IMR-90 (cell line): ENCODE data around the gene PHKB. TPM values are rescaled to one million over a fixed set of nuclear protein-coding genes. Genes with fewer than 3 reads are reported as not detected.

ENCODE experiments used
- ATAC-seq: fragments of 200-7000 bp; cut with Tn5 transposase; 2 replicates; pipeline ENCODE4 v1.9.1; 2020; ENCODE audit warnings: low read depth, mild to moderate bottlenecking, moderate library complexity
- BruUV-seq: library from RNA; stranded (reverse); fragments of 400-500 nt; replicated peaks from 2 replicates; lab custom pipeline; 2021; lab: Mats Ljungman, UMichigan
- CTCF ChIA-PET: fragments of 300-600 bp; formaldehyde crosslinking; extraction: SDS; loops from one replicate; lab custom pipeline; 2021; ENCODE audit warnings: antibody characterized with exemption; lab: Yijun Ruan, JAX
- POLR2A ChIA-PET: fragments of 300-600 bp; sonication (Branson Sonifier 250); formaldehyde crosslinking; loops from one replicate; lab custom pipeline; 2022; ENCODE audit warnings: antibody characterized with exemption; ENCODE audit not compliant: unreplicated experiment; lab: Charles Lee
- DNase-seq: peaks from one replicate; pipeline ENCODE4 v3.0.0; 2013
- H2AFZ ChIP-seq: replicated peaks from 2 replicates; pipeline ENCODE3; 2013; ENCODE audit warnings: low read length, mild to moderate bottlenecking; ENCODE audit not compliant: poor library complexity
- H2AK5ac ChIP-seq: 2 replicates; pipeline ENCODE4 v1.6.1; 2013; ENCODE audit warnings: low read depth, low read length, inconsistent platforms
- H2AK9ac ChIP-seq: replicated peaks from 2 replicates; pipeline ENCODE3; 2013; ENCODE audit warnings: mild to moderate bottlenecking, low read depth, low read length, moderate library complexity; ENCODE audit not compliant: poor library complexity
- H2BK120ac ChIP-seq: 2 replicates; pipeline ENCODE4 v1.6.1; 2013; ENCODE audit warnings: low read depth, low read length, inconsistent platforms
- H2BK15ac ChIP-seq: 3 replicates; pipeline ENCODE4 v1.6.1; 2013; ENCODE audit warnings: low read depth, low read length, inconsistent platforms
- H2BK20ac ChIP-seq: 2 replicates; pipeline ENCODE4 v1.6.1; 2013; ENCODE audit warnings: low read depth, mild to moderate bottlenecking, inconsistent platforms, low read length, moderate library complexity
- H2BK5ac ChIP-seq: 2 replicates; pipeline ENCODE4 v1.6.1; 2013; ENCODE audit warnings: mild to moderate bottlenecking, low read depth, low read length, inconsistent platforms; ENCODE audit not compliant: poor library complexity, severe bottlenecking
- H3K14ac ChIP-seq: replicated peaks from 2 replicates; pipeline ENCODE4 v1.6.1; 2013; ENCODE audit warnings: low read depth, low read length, inconsistent platforms
- H3K18ac ChIP-seq: 2 replicates; pipeline ENCODE4 v1.6.1; 2013; ENCODE audit warnings: low read depth, low read length, control low read depth
- H3K23ac ChIP-seq: 2 replicates; pipeline ENCODE4 v1.6.1; 2013; ENCODE audit warnings: low read depth, low read length, inconsistent platforms
- H3K27ac ChIP-seq: 2 replicates; pipeline ENCODE4 v1.5.1; 2013; ENCODE audit warnings: mild to moderate bottlenecking, control low read depth, low read length; ENCODE audit not compliant: insufficient read depth
- H3K27me3 ChIP-seq: 2 replicates; pipeline ENCODE4 v1.6.1; 2013; ENCODE audit warnings: low read length; ENCODE audit not compliant: control insufficient read depth, insufficient read depth
- H3K36me3 ChIP-seq: 2 replicates; pipeline ENCODE4 v1.6.1; 2013; ENCODE audit warnings: low read length, mixed read lengths; ENCODE audit not compliant: control insufficient read depth, insufficient read depth
- H3K4ac ChIP-seq: 2 replicates; pipeline ENCODE4 v1.6.1; 2013; ENCODE audit warnings: low read depth, low read length, inconsistent platforms
- H3K4me1 ChIP-seq: 2 replicates; pipeline ENCODE4 v1.6.1; 2013; ENCODE audit warnings: low read length, mixed read lengths; ENCODE audit not compliant: control insufficient read depth, insufficient read depth
- H3K4me2 ChIP-seq: 2 replicates; pipeline ENCODE4 v1.6.1; 2013; ENCODE audit warnings: low read depth, mild to moderate bottlenecking, control low read depth, low read length, moderate library complexity
- H3K4me3 ChIP-seq: 2 replicates; pipeline ENCODE4 v1.5.1; 2013; ENCODE audit warnings: low read depth, mild to moderate bottlenecking, control low read depth, low read length, moderate library complexity; ENCODE audit not compliant: insufficient read depth
- H3K56ac ChIP-seq: 2 replicates; pipeline ENCODE4 v1.6.1; 2013; ENCODE audit warnings: low read length, inconsistent platforms; ENCODE audit not compliant: insufficient read depth; ENCODE audit errors: extremely low read depth
- H3K79me1 ChIP-seq, 2 experiments: 2 replicates each; pipeline ENCODE4 v1.6.1; 2013; ENCODE audit warnings: low read length in 2 of 2, inconsistent platforms in 1 of 2, low read depth in 1 of 2
- H3K9ac ChIP-seq: 2 replicates; pipeline ENCODE4 v1.6.1; 2013; ENCODE audit warnings: low read depth, low read length, control low read depth
- H3K9me1 ChIP-seq: 2 replicates; pipeline ENCODE4 v1.6.1; 2013; ENCODE audit warnings: low read length, inconsistent platforms; ENCODE audit not compliant: insufficient read depth
- H3K9me3 ChIP-seq: 2 replicates; pipeline ENCODE4 v1.6.1; 2013; ENCODE audit warnings: low read length; ENCODE audit not compliant: control insufficient read depth, insufficient read depth
- H4K20me1 ChIP-seq: 2 replicates; pipeline ENCODE4 v1.6.1; 2013; ENCODE audit warnings: low read length, inconsistent platforms; ENCODE audit not compliant: insufficient read depth
- H4K5ac ChIP-seq: 2 replicates; pipeline ENCODE4 v1.6.1; 2013; ENCODE audit warnings: mild to moderate bottlenecking, low read depth, low read length, control low read depth
- H4K8ac ChIP-seq, 2 experiments: 2 replicates each; pipeline ENCODE4 v1.6.1; 2013; ENCODE audit warnings: low read depth in 2 of 2, low read length in 2 of 2, control low read depth in 1 of 2, inconsistent platforms in 1 of 2
- H4K91ac ChIP-seq: 2 replicates; pipeline ENCODE4 v1.6.1; 2013; ENCODE audit warnings: low read depth, low read length, inconsistent platforms; ENCODE audit not compliant: insufficient read depth
- CEBPB ChIP-seq: IDR thresholded peaks from 2 replicates; pipeline ENCODE4 v1.6.1; 2012; ENCODE audit warnings: low read depth, low read length, improper control_type of control experiment
- CHD1 ChIP-seq: IDR thresholded peaks from 2 replicates; pipeline ENCODE4 v1.6.1; 2012; ENCODE audit warnings: low read depth, low read length, improper control_type of control experiment
- FOS ChIP-seq: fragments of 150-350 bp; IDR thresholded peaks from 2 replicates; pipeline ENCODE4 v1.6.1; 2016; ENCODE audit warnings: low read depth, low read length
- MAFK ChIP-seq: IDR thresholded peaks from 2 replicates; pipeline ENCODE4 v1.6.1; 2012; ENCODE audit warnings: low read depth, low read length, improper control_type of control experiment
- MAZ ChIP-seq: IDR thresholded peaks from 2 replicates; pipeline ENCODE4 v1.6.1; 2012; ENCODE audit warnings: low read depth, mild to moderate bottlenecking, low read length, improper control_type of control experiment, moderate library complexity, borderline replicate concordance
- POLR2A ChIP-seq: IDR thresholded peaks from 2 replicates; pipeline ENCODE4 v1.6.1; 2012; ENCODE audit warnings: mild to moderate bottlenecking, low read depth, low read length
- SMC3 ChIP-seq: fragments of 150-350 bp; IDR thresholded peaks from 2 replicates; pipeline ENCODE4 v1.6.1; 2016; ENCODE audit warnings: low read depth, mild to moderate bottlenecking, antibody characterized with exemption, low read length, moderate library complexity
- WGBS, 2 experiments: methylation state at CpG; one replicate each; pipeline versions ENCODE4 v1.1.5 to v1.1.7; 2013; ENCODE audit warnings: missing lambda C conversion rate in 2 of 2; ENCODE audit not compliant: insufficient read length in 1 of 2; ENCODE audit errors: extremely low coverage in 2 of 2; 5-methylcytosine and 5-hydroxymethylcytosine counted together
- dilution Hi-C: fragments of 300-500 bp; cut with HindIII; formaldehyde crosslinking; loops from one replicate; pipeline ENCODE4 v1.14.3; 2018; ENCODE audit warnings: low sequenced_read_pairs; ENCODE audit not compliant: unreplicated experiment
- in situ Hi-C: fragments of 300-500 bp; cut with MboI; formaldehyde crosslinking; loops from 3 replicates; pipeline ENCODE4 v1.14.3; 2019; ENCODE audit warnings: low sequenced_read_pairs, inconsistent platforms, mixed read lengths
- intact Hi-C: fragments of 100-400 bp; cut with micrococcal nuclease; formaldehyde crosslinking; loops from 2 replicates; pipeline ENCODE4 v1.10.0; 2022
- polyA plus RNA-seq, 3 experiments: library from polyadenylated mRNA; depleted of rRNA; stranded (reverse); fragments of >200 nt; gene quantifications; 2 replicates each; pipeline ENCODE4 v1.2.3, GENCODE V29; 2012; ENCODE audit warnings: low replicate concordance in 1 of 3
- total RNA-seq: library from RNA; depleted of rRNA; stranded (reverse); fragments of >200 nt; gene quantifications from 2 replicates; pipeline ENCODE4 v1.2.3, GENCODE V29; 2012

Gene PHKB
- total and polyA plus RNA-seq, 2 of the 4 experiments (the other 2 are of a cell fraction) = 24.2 to 58.6 TPM

GRCh38 chr16:47590472-47590871, 129.3 kb downstream of the PHKB start:
- Histone ChIP-seq H3K4me2 (no peak overlapping the region), H3K4me3 (no peak overlapping the region), H3K4me1 (no peaks in the 10 kb centered on the region; the same call in 1 of the 2 replicates), H3K9ac (no peak overlapping the region), H3K36me3 (peaks cover 11% of the 10 kb centered on the region), H2BK20ac (no peak overlapping the region), H4K5ac (no peak overlapping the region), H3K4ac (no peak overlapping the region), H3K56ac (no peak overlapping the region), H2BK15ac (no peak overlapping the region), H2BK120ac (no peak overlapping the region), H3K27me3 (no peaks in the 10 kb centered on the region), H4K91ac (no peak overlapping the region), H4K8ac (no peak overlapping the region), H2BK5ac (no peak overlapping the region), H4K20me1 (no peaks in the 10 kb centered on the region), H2AK5ac (no peak overlapping the region), H3K79me1 (no peaks in the 10 kb centered on the region), H2AFZ (no peak overlapping the region), H3K14ac (no peak overlapping the region), H3K18ac (no peak overlapping the region), H3K23ac (no peak overlapping the region), H2AK9ac (peak overlapping the region; percentile 70), H3K9me1 (peaks cover 5% of the 10 kb centered on the region; the same call in 1 of the 2 replicates), H3K9me3 (no peaks in the 10 kb centered on the region), H3K27ac (no peak overlapping the region)
- CTCF ChIA-PET = no interaction called here
- ATAC-seq (no peak), DNase-seq (no peak)
- WGBS, 2 experiments = 86% methylated on average over 1 of the region's 2 CpGs; no CpG with 5 or more reads in 1 of the 2 experiments
- POLR2A ChIA-PET = no interaction called here
- intact Hi-C loops = no loop called here
- TF ChIP-seq POLR2A (no peak), MAZ (no peak), SMC3 (no peak), CHD1 (no peak), FOS (no peak), CEBPB (no peak), MAFK (no peak)
- no TSS peak for BruUV-seq
- in situ Hi-C loops = no loop called here
- dilution Hi-C loops = no loop called here
